GM21529 (cell line): Measurements from ENCODE around the gene DIP2C.

Experiments
- ATAC-seq: cut with Tn5 transposase; IDR thresholded peaks from one replicate; pipeline ENCODE4 v1.9.1; 2021; ENCODE audit not compliant: unreplicated experiment

Gene DIP2C

GRCh38 chr10:580778-581177, 108.7 kb downstream of the DIP2C start:
- no peak for ATAC-seq

DNA sequence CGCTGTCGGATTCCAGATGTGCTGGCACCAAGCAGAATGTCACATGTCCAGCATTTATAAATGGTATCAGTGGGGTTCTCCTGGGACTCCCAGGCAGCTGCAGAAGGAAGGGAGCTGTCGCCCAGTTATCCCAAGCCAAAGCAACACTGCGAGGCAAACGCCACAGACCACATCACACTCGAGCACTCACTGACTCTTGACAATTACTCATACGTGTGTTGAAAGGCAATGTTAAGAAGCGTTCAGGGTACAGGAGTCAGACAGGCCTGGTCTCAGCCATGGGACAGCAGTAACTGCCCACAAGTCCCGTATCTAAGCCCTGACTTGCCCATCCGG, 113.4 kb downstream of the DIP2C start:
- ATAC-seq: no peak

- no peak for ATAC-seq
Measured at GRCh38 chr10:575402-576129, 113.9 kb downstream of the DIP2C start.

- no peak for ATAC-seq
Measured at GRCh38 chr10:572696-573095, 116.8 kb downstream of the DIP2C start.

DNA sequence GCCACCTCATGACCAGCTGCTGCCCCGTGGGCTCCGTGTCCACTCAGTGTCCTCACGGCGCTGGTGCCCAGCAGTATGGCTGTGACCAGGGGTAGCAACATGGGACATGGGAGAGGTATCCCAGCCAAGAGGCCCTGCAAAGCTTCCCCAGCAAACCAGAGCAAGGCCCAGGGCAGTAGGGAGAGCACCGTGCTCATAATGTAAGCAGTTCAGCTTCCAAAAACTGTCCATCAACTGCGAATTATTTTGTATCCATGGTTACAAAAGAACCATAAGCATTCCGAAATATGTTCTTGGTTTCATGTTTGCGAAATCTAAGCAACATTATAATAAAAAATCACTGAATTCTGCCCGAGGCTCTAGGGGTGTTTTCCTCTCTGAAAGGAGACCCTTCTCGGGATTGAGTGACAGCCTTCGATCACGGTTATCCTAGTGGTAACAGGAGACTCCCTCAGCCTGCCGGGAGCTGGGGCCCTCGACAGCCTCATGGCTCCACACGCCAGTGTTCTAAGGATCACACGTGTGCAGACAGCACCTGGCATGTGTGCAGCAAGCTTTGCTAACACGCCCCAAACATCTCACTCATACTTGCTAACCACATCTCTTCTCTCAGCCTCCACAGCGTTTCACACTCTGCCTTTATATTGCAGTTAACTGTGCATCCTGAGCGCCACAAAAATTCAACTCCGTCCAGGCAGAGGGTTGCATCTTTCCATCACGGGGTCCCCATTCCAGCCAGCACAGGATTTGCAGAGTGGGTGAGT, 117.6 kb downstream of the DIP2C start:
- no peak for ATAC-seq

DNA sequence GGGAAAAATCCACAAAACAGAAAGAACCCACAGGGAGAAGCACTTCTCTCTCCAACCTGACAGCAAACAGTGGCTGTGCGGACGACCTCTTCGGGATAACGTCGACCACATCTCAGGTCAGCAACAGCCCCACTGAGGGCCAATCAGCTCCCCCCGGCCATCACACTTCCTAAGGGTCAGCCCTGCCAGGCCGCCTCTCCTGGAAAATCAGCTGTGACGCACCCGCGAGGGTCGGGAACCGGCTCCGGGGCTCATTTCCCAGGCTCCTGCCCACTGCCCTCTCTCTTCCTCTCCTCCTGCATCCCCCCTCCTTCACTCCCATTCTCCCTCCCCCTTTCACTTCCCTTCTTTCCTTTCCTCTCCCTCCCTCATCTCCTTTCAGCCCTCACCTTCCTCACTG, 118.3 kb downstream of the DIP2C start:
- ATAC-seq: no peak

DNA sequence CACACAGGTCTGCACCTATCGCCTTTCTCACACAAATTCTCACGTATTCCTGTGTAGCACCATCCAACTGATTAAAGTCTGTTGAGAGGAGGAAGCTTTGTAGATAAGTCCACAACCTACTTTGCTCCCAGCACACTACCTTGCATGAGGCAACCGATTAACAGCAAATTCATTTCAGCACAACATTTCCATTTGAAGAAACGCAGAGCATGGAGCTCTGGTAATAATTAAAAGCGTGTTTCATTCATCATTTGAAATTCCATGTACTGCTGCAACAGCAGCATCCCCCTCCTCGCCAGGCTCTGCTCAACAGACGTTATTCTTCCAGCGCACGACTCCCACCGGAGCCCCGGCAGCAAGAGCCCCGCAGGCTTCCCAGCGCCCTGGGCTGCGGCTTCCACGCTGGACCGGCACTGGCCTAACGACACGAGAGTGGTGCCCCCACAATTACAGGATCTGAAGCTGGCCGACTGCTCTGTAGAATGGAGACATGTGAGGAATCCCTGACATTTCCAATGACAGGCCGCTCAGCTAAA, 118.8 kb downstream of the DIP2C start:
- ATAC-seq: no peak

- no peak for ATAC-seq
Measured at GRCh38 chr10:569961-570627, 119.4 kb downstream of the DIP2C start.

GRCh38 chr10:568848-569247, 120.6 kb downstream of the DIP2C start:
- no peak for ATAC-seq

DNA sequence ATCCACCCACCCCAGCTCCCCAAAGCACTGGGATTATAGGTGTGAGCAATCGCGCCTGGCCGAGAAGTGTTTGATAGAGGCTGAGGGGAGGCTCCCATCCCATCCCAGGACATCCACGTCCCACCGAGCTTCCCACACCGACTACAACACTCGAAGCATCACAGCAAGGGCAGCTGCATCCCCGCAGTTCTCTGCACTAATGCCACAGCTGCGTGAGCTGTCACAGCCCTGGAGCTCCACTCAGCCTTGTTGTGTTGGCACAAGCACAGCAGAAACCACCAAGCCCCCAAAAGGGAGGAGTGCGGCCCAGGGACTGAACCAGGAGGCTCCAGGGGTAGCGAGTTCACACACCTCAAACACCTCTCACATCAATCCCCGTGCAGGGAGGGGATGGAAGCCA, 121.6 kb downstream of the DIP2C start:
- ATAC-seq: no peak

- no peak for ATAC-seq
Measured at GRCh38 chr10:566241-566885, 123.1 kb downstream of the DIP2C start.

DNA sequence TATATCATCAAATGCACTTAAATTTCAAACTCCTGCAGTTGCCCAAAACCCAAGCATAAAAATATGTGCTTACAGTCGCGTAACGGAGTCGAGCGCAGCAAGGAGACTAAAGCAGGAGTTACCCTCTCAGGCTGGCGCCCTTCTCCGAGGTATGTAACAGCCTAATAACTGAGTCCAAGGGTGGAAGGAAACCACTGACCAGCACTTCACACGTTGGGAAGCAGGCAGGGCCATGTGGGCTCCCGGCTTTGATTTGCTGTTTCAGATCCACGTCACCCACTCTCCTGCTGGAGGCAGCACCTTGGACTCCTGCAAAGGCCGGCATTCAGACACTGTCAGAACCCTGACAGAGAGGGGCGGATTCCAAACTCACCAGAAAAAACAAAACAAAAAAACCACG, 123.8 kb downstream of the DIP2C start:
- ATAC-seq: no peak

- ATAC-seq: no peak
Measured at GRCh38 chr10:565146-565545, 124.3 kb downstream of the DIP2C start.

GRCh38 chr10:563827-564226, 125.6 kb downstream of the DIP2C start:
- no peak for ATAC-seq

- no peak for ATAC-seq
Measured at GRCh38 chr10:562142-562541, 127.3 kb downstream of the DIP2C start.

- no peak for ATAC-seq
Measured at GRCh38 chr10:561721-562120, 127.7 kb downstream of the DIP2C start.

DNA sequence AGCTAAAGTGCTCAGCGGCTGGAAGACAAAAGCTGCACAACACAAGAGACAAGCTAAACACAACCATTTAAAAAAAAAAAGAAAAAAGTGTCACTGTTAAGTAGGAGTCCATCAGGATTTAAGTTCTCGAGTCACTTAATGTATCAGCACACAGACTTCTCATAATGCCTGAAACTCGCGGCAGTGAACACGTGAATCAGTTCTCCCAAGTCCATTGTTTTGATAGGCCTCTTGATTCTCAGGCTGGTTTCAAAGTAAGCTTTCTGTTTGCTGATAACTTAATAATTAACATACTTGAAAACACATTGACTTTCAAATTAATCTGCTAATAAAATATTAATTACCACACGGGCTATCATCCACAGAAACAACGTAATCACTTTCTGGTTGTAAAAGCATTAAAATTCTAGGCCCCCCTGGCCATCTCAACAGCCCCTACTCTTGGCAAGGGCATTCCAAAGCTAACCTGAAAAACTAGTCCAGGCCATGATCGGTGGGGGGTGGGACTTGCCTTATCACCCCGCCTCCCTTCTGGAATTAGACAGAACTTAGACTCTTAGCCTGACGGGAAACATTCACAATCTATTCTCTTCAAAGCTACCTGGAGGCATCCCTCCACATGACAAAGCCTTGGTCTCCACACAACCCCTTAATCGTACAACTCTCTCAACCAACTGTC, 129.0 kb downstream of the DIP2C start:
- ATAC-seq: no peak

DNA sequence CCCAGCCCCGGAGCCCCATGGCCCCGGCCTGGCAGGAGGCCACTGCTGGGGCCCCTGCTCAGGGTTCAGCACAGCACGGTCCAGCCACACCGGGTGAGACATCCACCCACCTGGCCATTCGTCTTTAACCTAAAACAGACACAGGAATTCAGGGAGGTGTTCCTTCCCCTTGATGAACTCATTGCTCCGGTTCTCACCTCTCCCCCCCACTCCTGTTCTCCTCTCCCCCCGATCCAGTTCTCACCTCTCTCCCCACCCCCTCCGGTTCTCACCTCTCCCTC, 129.8 kb downstream of the DIP2C start:
- ATAC-seq: no peak

DNA sequence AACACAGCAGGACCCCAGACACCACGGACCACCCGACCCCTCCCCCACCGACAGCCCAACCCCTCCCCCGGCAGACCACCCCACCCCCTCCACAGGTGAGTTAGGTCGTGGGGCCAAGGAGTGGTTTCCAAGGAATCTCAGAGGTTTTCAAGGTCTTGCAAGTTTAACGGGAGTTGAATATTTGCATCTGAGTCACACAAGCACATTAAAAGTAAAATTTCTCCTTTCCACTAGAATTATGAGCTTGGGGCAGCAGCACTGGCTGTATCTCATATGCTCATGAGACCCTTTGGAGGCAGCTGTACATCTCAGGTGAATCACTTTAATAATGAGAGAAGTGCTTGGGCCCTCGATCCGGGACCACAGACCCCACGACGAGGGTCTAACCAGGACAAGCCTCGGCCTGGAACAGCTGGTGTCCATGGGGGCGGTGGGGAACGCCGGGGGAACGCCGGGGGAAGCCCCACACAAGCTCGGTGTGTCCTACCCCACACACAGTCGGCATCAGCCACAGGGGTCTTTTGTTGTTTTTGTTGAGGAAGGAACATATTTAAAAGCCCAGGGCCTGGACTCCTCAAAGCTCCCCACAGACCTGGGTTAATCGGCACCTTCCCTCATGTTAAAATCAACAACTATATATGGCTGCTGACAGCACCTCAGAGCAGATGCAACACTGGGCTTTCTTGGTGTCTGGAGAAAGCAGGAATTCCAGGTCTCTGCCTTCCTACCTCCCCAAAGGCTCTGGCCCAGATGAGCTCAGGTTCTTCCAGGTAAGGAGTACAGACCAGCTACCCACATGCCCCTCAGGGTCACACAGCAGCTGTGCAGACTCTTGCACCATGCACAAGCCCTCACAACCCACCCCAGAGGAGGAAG, 130.3 kb downstream of the DIP2C start:
- ATAC-seq: no peak

- ATAC-seq: no peak
Measured at GRCh38 chr10:558364-558763, 131.1 kb downstream of the DIP2C start.
